ENCODE data around the gene TPPP. TPM values are rescaled to one million over a fixed set of nuclear protein-coding genes. Genes with fewer than 3 reads are reported as not detected.

The TPPP gene
- total and polyA plus RNA-seq, 2 donors, result 0.24 to 0.64 TPM

GRCh38 chr5:626850-627249, 66.3 kb downstream of the TPPP start:
- Histone ChIP-seq H3K27ac (ENCODE audit: low read depth in 1 of 2, low read length in 1 of 2) (no peak overlapping the region), H3K27me3 (ENCODE audit: control insufficient read depth in 2 of 2, insufficient read depth in 1 of 2, low read length in 1 of 2) (no peaks in the 10 kb centered on the region), H3K9me3 (ENCODE audit: control insufficient read depth in 2 of 2, insufficient read depth in 1 of 2, low read length in 1 of 2) (no peaks in the 10 kb centered on the region), H3K4me1 (ENCODE audit: control insufficient read depth in 2 of 2, insufficient read depth in 2 of 2, low read length in 2 of 2) (no peaks in the 10 kb centered on the region), H3K36me3 (ENCODE audit: control insufficient read depth in 2 of 2, insufficient read depth in 2 of 2, low read length in 1 of 2) (peaks cover 7 to 36% of the 10 kb centered on the region in 2 donors), H3K4me3 (ENCODE audit: low read length in 2 of 2) (no peak overlapping the region)
- DNase-seq (ENCODE audit: low read depth in 6 of 9, low spot score in 9 of 9), result no peak
- WGBS, result 94% methylated on average over 3 of the region's 3 CpGs

- no peak for DNase-seq (ENCODE audit: low read depth in 6 of 9, low spot score in 9 of 9)
- no peaks in the 10 kb centered on the region for H3K27me3 ChIP-seq (ENCODE audit: control insufficient read depth in 2 of 2, insufficient read depth in 1 of 2, low read length in 1 of 2)
- H3K27ac ChIP-seq (ENCODE audit: low read depth in 1 of 2, low read length in 1 of 2), result no peak overlapping the region
- H3K36me3 ChIP-seq (ENCODE audit: control insufficient read depth in 2 of 2, insufficient read depth in 2 of 2, low read length in 1 of 2), result peaks cover 16 to 50% of the 10 kb centered on the region in 2 donors
- no peaks in the 10 kb centered on the region for H3K4me1 ChIP-seq (ENCODE audit: control insufficient read depth in 2 of 2, insufficient read depth in 2 of 2, low read length in 2 of 2)
- 99% methylated on average over 16 of the region's 16 CpGs for WGBS
- no peak overlapping the region for H3K4me3 ChIP-seq (ENCODE audit: low read length in 2 of 2)
- no peaks in the 10 kb centered on the region for H3K9me3 ChIP-seq (ENCODE audit: control insufficient read depth in 2 of 2, insufficient read depth in 1 of 2, low read length in 1 of 2)
These were observed 67.6 kb downstream of the TPPP start for GRCh38 chr5:625516-625915.

- Histone ChIP-seq H3K9me3 (ENCODE audit: control insufficient read depth in 2 of 2, insufficient read depth in 1 of 2, low read length in 1 of 2) (no peaks in the 10 kb centered on the region), H3K27me3 (ENCODE audit: control insufficient read depth in 2 of 2, insufficient read depth in 1 of 2, low read length in 1 of 2) (no peaks in the 10 kb centered on the region), H3K4me3 (ENCODE audit: low read length in 2 of 2) (no peak overlapping the region), H3K36me3 (ENCODE audit: control insufficient read depth in 2 of 2, insufficient read depth in 2 of 2, low read length in 1 of 2) (peaks cover 22 to 56% of the 10 kb centered on the region in 2 donors), H3K27ac (ENCODE audit: low read depth in 1 of 2, low read length in 1 of 2) (no peak overlapping the region), H3K4me1 (ENCODE audit: control insufficient read depth in 2 of 2, insufficient read depth in 2 of 2, low read length in 2 of 2) (no peaks in the 10 kb centered on the region)
- no peak for DNase-seq (ENCODE audit: low read depth in 6 of 9, low spot score in 9 of 9)
- 92% methylated on average over 13 of the region's 13 CpGs for WGBS
These were observed 68.3 kb downstream of the TPPP start for GRCh38 chr5:624951-625230.

GRCh38 chr5:624118-624950, 68.8 kb downstream of the TPPP start:
- peaks cover 27 to 61% of the 10 kb centered on the region in 2 donors for H3K36me3 ChIP-seq (ENCODE audit: control insufficient read depth in 2 of 2, insufficient read depth in 2 of 2, low read length in 1 of 2)
- no peak for DNase-seq (ENCODE audit: low read depth in 6 of 9, low spot score in 9 of 9)
- no peak overlapping the region for H3K27ac ChIP-seq (ENCODE audit: low read depth in 1 of 2, low read length in 1 of 2)

GRCh38 chr5:623531-623930, 69.6 kb downstream of the TPPP start:
- Histone ChIP-seq H3K4me3 (ENCODE audit: low read length in 2 of 2) (no peak overlapping the region), H3K9me3 (ENCODE audit: control insufficient read depth in 2 of 2, insufficient read depth in 1 of 2, low read length in 1 of 2) (no peaks in the 10 kb centered on the region), H3K36me3 (ENCODE audit: control insufficient read depth in 2 of 2, insufficient read depth in 2 of 2, low read length in 1 of 2) (peaks cover 32 to 66% of the 10 kb centered on the region in 2 donors), H3K4me1 (ENCODE audit: control insufficient read depth in 2 of 2, insufficient read depth in 2 of 2, low read length in 2 of 2) (no peaks in the 10 kb centered on the region), H3K27ac (ENCODE audit: low read depth in 1 of 2, low read length in 1 of 2) (no peak overlapping the region), H3K27me3 (ENCODE audit: control insufficient read depth in 2 of 2, insufficient read depth in 1 of 2, low read length in 1 of 2) (no peaks in the 10 kb centered on the region)
- WGBS, result 98% methylated on average over 13 of the region's 13 CpGs
- DNase-seq (ENCODE audit: low read depth in 6 of 9, low spot score in 9 of 9), result no peak

More at GRCh38 chr5:624118-624950, 68.8 kb downstream of the TPPP start:
- Histone ChIP-seq H3K4me1 (ENCODE audit: control insufficient read depth in 2 of 2, insufficient read depth in 2 of 2, low read length in 2 of 2) (no peaks in the 10 kb centered on the region), H3K27me3 (ENCODE audit: control insufficient read depth in 2 of 2, insufficient read depth in 1 of 2, low read length in 1 of 2) (no peaks in the 10 kb centered on the region), H3K4me3 (ENCODE audit: low read length in 2 of 2) (no peak overlapping the region), H3K9me3 (ENCODE audit: control insufficient read depth in 2 of 2, insufficient read depth in 1 of 2, low read length in 1 of 2) (no peaks in the 10 kb centered on the region)
- WGBS, result 97% methylated on average over 38 of the region's 38 CpGs

GRCh38 chr5:622946-623522, 70.1 kb downstream of the TPPP start:
- Histone ChIP-seq H3K36me3 (ENCODE audit: control insufficient read depth in 2 of 2, insufficient read depth in 2 of 2, low read length in 1 of 2) (peaks cover 32 to 62% of the 10 kb centered on the region in 2 donors), H3K9me3 (ENCODE audit: control insufficient read depth in 2 of 2, insufficient read depth in 1 of 2, low read length in 1 of 2) (no peaks in the 10 kb centered on the region), H3K4me3 (ENCODE audit: low read length in 2 of 2) (no peak overlapping the region), H3K27me3 (ENCODE audit: control insufficient read depth in 2 of 2, insufficient read depth in 1 of 2, low read length in 1 of 2) (no peaks in the 10 kb centered on the region), H3K27ac (ENCODE audit: low read depth in 1 of 2, low read length in 1 of 2) (no peak overlapping the region), H3K4me1 (ENCODE audit: control insufficient read depth in 2 of 2, insufficient read depth in 2 of 2, low read length in 2 of 2) (no peaks in the 10 kb centered on the region)
- no peak for DNase-seq (ENCODE audit: low read depth in 6 of 9, low spot score in 9 of 9)
- 96% methylated on average over 31 of the region's 31 CpGs for WGBS

GRCh38 chr5:622359-622758, 70.8 kb downstream of the TPPP start:
- peaks cover 28 to 59% of the 10 kb centered on the region in 2 donors for H3K36me3 ChIP-seq (ENCODE audit: control insufficient read depth in 2 of 2, insufficient read depth in 2 of 2, low read length in 1 of 2)
- no peak overlapping the region for H3K4me3 ChIP-seq (ENCODE audit: low read length in 2 of 2)
- 99% methylated on average over 9 of the region's 9 CpGs for WGBS
- no peaks in the 10 kb centered on the region for H3K27me3 ChIP-seq (ENCODE audit: control insufficient read depth in 2 of 2, insufficient read depth in 1 of 2, low read length in 1 of 2)
- no peaks in the 10 kb centered on the region for H3K4me1 ChIP-seq (ENCODE audit: control insufficient read depth in 2 of 2, insufficient read depth in 2 of 2, low read length in 2 of 2)
- DNase-seq (ENCODE audit: low read depth in 6 of 9, low spot score in 9 of 9), result no peak
- H3K27ac ChIP-seq (ENCODE audit: low read depth in 1 of 2, low read length in 1 of 2), result no peak overlapping the region
- no peaks in the 10 kb centered on the region for H3K9me3 ChIP-seq (ENCODE audit: control insufficient read depth in 2 of 2, insufficient read depth in 1 of 2, low read length in 1 of 2)

- Histone ChIP-seq H3K4me1 (ENCODE audit: control insufficient read depth in 2 of 2, insufficient read depth in 2 of 2, low read length in 2 of 2) (no peaks in the 10 kb centered on the region), H3K36me3 (ENCODE audit: control insufficient read depth in 2 of 2, insufficient read depth in 2 of 2, low read length in 1 of 2) (peaks cover 31 to 58% of the 10 kb centered on the region in 2 donors), H3K4me3 (ENCODE audit: low read length in 2 of 2) (no peak overlapping the region), H3K27ac (ENCODE audit: low read depth in 1 of 2, low read length in 1 of 2) (no peak overlapping the region), H3K9me3 (ENCODE audit: control insufficient read depth in 2 of 2, insufficient read depth in 1 of 2, low read length in 1 of 2) (no peaks in the 10 kb centered on the region), H3K27me3 (ENCODE audit: control insufficient read depth in 2 of 2, insufficient read depth in 1 of 2, low read length in 1 of 2) (no peaks in the 10 kb centered on the region)
- 98% methylated on average over 16 of the region's 16 CpGs for WGBS
- no peak for DNase-seq (ENCODE audit: low read depth in 6 of 9, low spot score in 9 of 9)
These were observed 71.8 kb downstream of the TPPP start for GRCh38 chr5:621341-621761.

- DNase-seq (ENCODE audit: low read depth in 6 of 9, low spot score in 9 of 9), result no peak
- no peaks in the 10 kb centered on the region for H3K9me3 ChIP-seq (ENCODE audit: control insufficient read depth in 2 of 2, insufficient read depth in 1 of 2, low read length in 1 of 2)
- H3K36me3 ChIP-seq (ENCODE audit: control insufficient read depth in 2 of 2, insufficient read depth in 2 of 2, low read length in 1 of 2), result peaks cover 31 to 52% of the 10 kb centered on the region in 2 donors
- H3K4me3 ChIP-seq (ENCODE audit: low read length in 2 of 2), result no peak overlapping the region
- H3K27ac ChIP-seq (ENCODE audit: low read depth in 1 of 2, low read length in 1 of 2), result no peak overlapping the region
- no peaks in the 10 kb centered on the region for H3K27me3 ChIP-seq (ENCODE audit: control insufficient read depth in 2 of 2, insufficient read depth in 1 of 2, low read length in 1 of 2)
- WGBS, result 98% methylated on average over 8 of the region's 8 CpGs
- no peaks in the 10 kb centered on the region for H3K4me1 ChIP-seq (ENCODE audit: control insufficient read depth in 2 of 2, insufficient read depth in 2 of 2, low read length in 2 of 2)
These were observed 72.5 kb downstream of the TPPP start for GRCh38 chr5:620586-621180.
